Renal cortical epithelial cell (primary cell): ENCODE results near the gene SH2D4B. TPM values are rescaled to one million over a fixed set of nuclear protein-coding genes. Genes with fewer than 3 reads are reported as not detected.

Experiments used
- DNase-seq: peaks from one replicate; pipeline ENCODE4 v3.0.0-alpha.2; 2011; ENCODE audit warnings: low read depth
- total RNA-seq: library from RNA; depleted of rRNA; stranded (reverse); fragments of >200 nt; gene quantifications from 2 replicates; pipeline ENCODE4 v1.2.3, GENCODE V29; 2014

SH2D4B gene
- total RNA-seq, 1 donor from 2014 or later: under 0.01 TPM

DNA sequence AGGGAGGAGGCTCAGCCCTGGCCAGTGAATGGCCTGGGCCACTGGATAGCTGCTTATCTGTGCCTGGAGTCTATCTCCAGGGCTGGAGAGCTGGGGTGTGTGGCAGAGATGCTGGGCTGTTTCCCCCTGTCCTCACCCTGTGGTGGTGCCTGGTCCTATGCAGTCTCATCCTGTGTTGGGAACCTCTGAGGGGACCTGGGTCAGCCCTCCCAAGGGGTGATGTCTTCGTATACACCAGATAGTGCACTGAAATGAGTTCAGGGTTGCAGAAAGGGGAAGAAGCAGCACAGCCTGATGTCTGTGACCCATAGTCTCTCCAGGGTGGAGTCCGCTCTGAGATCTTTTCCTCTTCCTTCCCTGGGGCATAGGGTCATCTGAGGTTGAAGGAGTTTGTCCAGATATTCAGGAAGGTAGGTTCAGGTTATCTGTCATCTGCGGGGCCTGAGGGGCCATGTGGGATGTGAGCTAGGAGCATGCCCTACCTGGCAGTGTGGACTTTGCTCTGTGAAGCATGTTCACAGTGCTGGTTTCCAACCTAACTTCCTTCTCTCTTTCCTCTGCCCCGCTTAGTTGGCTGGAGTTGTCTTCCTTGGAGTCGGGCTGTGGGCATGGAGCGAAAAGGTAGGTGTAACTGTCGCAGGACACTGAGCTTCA, 33.4 kb upstream of the SH2D4B start:
- DNase-seq: no peak

DNA sequence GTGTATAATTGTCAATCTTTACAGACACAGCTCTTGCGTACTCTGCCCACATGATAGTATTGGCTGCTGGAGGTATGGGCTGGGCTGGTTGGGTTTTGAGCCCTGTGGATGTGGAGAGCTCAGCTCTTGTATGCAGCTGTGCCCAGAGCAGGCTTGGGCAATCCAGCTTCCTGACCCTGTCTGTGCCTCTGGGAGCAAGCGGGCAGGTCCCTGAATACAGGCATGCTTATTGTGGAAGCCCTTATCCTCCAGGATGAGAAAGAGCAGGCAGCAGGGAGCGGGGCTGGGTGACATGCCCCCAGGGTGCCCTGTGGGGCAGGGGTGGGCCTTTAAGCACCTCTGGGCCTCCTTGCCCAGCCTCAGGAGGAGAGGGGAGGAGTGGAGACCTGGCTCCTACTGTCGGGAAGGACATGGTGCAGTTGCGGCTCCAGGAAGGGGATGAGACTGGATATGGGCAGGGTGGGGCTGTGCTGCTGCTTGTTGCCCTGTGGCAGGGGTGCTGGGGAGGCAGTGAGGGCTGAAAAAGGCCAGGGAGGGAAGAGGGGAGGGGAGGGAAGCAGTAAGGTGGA, 32.7 kb upstream of the SH2D4B start:
- DNase-seq: no peak

DNA sequence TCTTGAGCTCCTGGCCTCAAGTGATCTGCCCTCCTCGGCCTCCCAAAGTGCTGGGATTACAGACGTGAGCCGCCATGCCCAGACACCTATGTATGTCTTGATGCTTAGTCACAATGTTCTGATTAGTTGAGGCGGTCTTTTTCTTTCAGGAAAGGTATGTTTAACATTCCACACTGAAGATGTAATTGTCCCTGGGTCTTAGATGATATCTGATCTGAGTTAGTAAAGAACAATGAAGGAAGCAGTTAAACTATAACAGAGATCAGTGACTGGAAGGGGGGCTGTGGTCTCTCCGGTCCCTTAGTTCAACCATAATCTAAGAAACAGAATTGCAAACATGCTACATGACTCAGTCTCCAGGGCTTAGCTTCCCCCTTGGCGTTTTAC, 31.5 kb upstream of the SH2D4B start:
- peak; percentile 96 for DNase-seq

DNA sequence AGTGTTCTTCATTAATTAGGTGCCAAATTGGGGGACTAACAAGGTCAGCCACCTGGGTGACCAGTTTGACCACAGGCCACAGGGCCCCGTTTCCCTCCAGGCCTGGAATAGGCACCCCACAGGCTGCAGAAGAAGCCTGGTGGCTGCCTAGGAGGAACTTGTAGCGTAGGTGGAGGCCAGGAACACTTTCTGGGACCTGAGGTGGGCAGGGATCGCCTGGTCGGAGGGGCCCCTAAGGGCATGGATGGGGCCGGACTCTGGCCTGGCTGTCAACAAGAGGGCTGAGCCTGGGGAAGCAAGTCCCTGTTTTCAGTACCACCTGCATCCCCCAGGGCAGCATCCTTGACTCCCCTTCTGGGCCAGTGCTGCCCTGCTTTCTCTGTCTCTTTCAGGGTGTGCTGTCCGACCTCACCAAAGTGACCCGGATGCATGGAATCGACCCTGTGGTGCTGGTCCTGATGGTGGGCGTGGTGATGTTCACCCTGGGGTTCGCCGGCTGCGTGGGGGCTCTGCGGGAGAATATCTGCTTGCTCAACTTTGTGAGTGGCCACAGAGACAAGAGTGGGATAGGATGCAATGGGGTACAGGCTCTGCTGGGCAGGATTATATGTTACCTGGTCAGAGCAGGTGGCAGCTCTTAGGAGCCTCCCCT, 30.7 kb upstream of the SH2D4B start:
- no peak for DNase-seq

DNA sequence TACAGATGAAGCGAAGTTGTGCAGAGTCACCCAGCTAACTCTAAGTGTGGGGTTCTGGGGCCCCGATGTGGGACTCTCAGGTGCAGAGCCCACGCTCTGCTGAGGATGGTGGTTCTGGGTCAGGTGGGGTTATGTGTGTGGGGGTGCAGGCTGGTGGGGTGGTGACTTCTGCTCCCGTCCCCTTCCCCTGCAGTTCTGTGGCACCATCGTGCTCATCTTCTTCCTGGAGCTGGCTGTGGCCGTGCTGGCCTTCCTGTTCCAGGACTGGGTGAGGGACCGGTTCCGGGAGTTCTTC, 28.6 kb upstream of the SH2D4B start:
- no peak for DNase-seq

DNA sequence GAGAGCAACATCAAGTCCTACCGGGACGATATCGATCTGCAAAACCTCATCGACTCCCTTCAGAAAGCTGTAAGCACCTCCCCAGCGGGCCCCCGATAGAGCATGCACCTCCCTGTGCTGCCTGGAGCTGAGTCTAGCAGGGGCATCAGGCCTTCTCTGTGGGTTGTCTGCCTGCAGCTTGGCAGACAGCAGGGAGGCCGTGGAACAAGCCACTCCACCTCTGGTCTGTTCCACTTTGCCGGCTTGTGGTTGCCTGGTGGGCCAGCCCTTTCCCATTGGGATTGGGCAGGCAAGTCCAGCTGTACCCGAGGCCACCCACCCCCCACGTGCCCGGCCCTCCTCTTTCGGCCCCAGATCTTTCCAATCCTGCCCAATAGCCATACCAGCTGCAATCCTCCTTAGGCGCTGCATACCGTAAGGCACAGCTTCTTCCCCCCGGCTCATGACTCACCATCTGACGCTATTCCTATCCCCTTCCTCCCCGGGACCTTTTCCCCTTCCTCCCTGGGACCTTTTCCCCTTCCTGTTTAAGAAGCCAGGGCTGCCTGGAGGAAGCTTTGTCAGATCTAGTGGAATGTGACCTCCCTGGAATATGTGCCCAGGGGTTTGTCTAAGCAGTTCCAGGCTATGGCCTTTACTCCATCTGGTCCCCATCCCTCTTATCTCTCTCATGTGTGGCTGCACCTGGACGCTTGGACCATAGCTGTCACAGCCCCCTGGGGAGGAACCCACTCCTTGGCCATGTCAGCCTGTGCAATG, 28.1 kb upstream of the SH2D4B start:
- peak; percentile 82 for DNase-seq

DNA sequence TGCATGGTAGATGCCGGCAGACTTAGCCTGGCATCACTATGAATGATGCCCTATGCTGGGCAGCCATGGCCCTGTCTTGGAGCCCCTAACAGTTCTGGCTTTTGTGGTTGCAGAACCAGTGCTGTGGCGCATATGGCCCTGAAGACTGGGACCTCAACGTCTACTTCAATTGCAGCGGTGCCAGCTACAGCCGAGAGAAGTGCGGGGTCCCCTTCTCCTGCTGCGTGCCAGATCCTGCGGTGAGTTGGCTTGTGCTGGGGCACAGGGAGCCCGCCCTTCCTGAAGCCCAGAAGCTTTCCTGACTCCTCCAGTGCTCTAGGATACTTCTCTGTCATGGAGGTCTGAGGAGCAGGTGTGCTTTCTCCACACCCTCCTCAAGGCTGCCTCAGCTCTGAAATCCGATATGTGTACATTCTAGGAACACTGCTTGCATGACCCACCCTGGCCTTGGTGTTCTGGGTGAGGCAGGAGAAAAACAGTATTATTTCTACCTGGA, 25.6 kb upstream of the SH2D4B start:
- DNase-seq: no peak

DNA sequence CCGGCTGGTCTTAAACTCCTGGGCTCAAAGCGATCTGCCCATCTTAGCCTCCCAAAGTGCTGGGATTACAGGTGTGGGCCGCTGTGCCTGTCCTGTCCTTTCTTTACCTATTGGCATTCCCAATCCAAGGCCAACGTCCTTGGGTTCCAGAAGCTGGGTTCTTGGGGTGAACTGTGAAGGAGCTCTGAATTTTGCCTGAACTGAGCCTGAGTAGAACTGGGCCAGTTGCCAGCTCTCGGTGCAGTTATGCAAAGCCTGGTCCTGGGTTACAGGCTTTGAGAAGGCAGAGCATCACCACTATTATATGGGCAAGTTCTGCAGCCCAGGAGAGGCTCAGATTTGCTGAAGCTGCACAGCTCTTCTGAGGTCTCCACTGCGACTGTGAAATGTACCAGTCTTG, 24.6 kb upstream of the SH2D4B start:
- no peak for DNase-seq

DNA sequence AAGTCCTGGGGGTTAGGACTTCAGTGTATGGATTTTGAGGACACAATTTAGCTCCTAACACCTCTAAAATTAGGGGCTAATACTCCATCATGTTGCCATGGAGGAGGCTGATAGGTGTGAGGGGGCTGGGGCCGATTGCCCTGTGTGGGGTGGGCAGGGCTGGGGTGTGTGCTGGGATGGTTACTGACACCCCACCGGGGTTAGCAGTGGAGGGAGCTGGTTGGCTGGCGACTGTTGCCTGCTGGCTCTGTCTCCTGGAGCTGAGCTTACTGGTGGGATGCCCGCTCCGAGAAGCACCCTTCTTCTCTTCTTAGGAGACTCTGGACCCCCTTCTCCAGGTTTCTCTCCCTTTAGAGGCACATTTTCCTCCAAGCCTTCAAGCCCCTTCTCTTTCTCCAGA, 22.2 kb upstream of the SH2D4B start:
- no peak for DNase-seq

DNA sequence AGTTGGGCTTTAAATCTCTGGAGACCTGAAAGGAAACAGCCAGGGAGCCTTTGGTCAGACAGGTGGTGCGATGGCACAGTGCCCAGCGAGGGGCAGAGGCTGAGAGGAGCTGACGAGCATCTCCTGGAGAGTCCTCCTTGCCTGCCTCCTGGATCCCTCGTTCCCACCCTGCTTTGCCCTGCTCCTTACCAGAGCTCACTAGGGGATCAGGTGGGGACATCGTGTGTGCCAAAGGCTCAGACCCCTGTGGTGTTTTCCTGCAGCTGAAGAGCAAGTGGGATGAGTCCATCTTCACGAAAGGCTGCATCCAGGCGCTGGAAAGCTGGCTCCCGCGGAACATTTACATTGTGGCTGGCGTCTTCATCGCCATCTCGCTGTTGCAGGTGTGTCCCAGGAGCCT, 21.8 kb upstream of the SH2D4B start:
- no peak for DNase-seq

DNA sequence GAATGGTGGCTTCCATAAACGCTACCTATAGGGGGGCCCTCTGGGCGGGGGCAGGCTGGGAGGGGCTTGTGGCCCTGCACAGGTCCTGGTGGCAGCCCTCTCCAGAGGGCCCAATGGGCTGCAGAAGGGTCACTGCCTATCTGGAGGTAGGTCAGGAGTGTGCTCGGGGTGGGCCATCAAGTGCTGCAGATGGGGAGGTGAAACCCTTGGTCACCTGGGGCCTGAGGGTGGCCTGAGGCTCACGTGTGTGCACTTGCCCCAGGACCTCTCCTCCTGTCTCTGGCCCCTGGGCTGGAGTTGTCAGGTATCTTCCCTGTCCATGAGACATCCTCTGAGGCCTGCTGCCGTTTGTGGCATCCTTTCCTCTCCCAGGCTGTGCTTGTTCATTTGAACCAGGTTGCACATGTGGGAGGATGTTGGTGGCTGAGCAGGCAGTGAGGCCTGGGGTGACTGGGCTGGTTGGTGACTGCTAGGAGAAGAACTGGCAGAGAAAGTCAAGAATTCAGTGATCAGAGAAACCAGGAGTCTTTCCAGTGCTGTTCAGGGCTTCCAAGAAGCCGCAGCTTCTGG, 21.1 kb upstream of the SH2D4B start:
- no peak for DNase-seq

DNA sequence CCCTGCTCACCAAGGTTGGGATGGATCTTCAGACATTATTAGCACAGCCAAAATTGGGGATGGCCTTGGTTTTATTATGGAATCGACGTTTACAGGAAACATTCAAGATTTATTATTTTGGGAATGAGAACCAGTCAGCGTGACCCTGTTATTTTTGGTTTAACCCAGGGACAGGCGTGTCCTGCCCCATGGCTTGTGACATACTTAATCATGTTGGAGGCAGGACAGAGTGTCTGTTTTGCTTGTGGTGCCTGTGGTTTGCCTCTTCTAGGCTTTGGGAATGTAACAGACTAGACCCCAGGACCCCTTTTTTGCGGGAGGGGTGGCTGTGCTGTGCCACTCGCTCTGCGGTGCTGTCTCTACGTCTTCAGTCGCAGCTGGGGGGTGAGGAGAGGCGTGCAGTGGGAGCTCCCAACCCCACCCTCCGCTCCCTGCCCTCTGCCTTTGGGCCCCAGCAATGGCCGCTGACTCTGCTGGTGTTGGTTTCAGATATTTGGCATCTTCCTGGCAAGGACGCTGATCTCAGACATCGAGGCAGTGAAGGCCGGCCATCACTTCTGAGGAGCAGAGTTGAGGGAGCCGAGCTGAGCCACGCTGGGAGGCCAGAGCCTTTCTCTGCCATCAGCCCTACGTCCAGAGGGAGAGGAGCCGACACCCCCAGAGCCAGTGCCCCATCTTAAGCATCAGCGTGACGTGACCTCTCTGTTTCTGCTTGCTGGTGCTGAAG, 20.1 kb upstream of the SH2D4B start:
- DNase-seq: no peak

DNA sequence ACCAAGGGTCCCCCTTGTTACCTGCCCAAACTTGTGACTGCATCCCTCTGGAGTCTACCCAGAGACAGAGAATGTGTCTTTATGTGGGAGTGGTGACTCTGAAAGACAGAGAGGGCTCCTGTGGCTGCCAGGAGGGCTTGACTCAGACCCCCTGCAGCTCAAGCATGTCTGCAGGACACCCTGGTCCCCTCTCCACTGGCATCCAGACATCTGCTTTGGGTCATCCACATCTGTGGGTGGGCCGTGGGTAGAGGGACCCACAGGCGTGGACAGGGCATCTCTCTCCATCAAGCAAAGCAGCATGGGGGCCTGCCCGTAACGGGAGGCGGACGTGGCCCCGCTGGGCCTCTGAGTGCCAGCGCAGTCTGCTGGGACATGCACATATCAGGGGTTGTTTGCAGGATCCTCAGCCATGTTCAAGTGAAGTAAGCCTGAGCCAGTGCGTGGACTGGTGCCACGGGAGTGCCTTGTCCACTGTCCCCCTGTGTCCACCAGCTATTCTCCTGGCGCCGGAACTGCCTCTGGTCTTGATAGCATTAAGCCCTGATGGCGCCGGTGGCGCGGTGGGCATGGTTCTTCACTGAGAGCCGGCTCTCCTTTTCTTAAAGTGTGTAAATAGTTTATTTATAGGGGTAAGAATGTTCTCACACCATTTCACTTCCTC, 19.4 kb upstream of the SH2D4B start:
- DNase-seq: no peak

DNA sequence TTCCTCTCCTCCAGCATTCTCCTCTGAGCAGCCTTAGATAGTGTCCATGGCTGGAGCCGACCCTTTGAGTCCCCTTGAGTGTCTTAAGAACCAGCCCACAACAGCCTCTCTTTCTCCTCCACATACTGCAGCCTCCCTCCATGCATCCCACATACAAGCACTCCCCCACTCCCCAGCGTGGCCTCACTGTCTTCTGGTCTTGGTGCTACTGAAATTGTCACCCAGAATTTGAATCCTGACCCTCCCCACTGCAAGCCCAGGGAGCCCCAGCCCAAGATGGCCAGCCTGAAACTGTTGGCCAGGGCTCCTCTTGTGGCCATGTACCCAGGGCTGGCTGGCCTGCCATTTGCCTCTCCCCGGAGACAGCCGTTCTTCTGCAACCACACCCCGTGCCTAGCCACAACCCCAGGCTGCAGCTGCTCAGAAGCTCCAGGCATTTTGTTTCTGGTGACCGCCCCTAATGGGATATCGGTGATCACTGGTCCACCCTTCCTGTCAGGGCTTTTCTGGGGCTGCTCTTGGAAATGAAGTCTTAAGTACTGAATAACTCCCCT, 18.8 kb upstream of the SH2D4B start:
- DNase-seq: no peak

DNA sequence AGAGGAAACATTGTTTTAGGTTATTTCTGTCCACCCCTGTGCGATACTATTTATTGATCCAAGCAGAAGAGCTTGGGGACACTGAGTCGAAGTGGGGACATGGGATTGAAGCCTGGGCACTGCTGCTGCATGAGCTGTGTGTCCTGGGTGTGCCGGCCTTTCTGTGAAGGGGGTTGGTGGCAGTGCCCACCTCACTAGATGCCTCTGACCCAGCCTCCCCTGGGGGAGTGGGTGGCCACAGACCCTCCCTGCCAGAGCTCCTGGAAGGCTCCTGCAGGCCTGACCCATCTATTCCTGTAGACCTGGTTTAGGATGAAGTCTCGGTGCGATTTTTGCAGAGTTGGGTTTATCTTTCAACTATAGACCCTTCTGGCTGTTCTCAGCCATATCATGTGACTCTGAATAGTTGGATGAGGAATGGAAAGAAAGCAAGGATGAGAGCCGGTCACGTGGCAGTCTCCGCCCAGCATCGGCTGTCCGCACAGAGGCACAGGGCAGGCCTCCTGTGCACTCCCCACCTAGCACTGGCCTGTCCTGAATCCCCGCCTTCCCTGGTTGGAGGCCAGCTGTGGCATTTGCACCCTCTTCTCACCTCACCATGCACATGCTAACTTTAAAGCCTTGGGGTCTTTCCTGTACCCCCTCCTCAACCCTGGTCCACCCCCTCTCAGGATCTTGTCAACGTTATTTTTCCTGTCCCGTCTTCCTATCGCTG, 17.6 kb upstream of the SH2D4B start:
- DNase-seq: no peak

DNA sequence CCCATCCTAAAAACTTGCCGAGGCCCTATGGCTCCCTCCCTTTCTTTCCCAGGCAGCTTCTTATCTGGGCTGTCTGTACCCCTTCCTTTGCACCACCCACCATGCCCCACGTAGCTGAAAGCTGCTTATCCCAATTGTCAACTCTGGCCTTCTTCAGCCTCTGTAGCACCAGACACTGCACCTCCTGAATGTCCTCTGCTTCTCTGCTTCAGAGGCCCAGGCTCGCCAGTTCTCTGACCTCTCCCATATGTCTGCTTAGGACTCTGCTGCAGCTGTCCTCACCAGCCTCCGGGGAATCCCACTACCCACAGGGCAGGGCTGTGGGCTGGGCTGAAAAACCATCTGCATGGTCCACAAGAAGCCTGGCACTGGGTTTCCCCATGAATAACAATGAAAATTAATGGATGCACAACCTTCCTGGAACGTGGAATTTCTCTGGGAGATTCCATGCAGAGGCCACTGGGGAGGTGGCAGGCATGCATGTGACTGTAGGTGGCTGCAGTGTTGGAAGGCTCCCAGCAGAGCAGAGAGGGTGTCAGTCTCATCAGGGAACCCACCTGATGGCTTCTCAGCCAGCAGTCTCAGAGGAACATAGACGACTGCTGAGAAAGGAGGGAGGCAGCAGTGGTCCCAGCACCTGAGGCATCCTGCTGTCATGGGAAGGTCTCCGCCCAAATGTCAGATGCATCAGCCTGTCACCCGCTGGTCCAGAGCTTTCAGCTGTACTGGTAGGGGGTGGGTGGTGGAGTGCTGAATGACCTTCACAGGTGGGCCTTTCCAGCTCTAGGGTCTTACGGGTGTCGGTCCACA, 16.8 kb upstream of the SH2D4B start:
- no peak for DNase-seq

DNA sequence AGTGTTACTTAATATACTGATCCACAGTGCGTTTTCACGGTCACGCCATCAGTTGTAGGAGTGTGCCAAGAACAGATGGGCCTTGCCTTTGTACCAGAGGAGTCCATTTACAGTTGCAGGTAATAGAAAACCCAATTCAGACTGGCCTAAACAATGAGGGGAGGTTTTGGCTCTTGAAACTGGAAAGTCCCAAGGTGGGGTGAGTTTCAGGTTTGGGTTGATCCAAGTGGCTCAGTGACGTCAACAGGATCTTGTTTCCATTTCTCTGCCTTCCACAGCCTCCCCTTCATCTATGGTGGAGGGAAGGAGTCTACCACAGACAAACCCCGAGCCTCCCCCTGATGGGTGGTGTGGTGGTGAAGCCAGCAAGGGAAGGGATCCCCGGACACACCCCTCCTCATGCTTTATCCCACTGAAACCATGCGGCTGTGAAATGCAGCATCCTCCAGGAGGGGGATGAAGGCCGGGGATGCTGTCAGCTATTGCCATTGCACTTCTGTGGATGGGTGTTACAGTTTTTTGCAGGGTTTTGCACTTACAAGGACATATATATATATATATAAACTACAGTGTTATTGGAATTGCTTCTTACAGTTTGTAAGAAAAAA, 14.8 kb upstream of the SH2D4B start:
- no peak for DNase-seq

DNA sequence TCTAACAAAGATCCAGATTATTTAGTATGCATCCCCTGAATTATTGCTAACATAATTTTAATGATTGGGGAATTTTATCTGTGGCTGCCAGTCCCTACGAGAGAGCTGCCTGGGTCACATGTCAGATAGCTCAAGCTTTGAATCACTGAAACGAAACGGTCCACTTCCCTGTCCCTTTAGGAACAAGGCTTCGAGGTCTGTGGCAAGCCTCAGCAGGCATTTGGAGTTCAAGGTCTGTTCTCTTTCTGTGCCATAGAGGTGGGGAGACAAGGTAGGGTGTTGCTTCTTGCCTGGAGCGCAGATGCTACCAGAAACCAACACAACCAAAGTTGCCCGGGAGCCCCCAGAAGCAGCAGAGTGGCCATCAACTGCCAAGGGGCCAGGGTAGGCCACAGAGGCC, 13.9 kb upstream of the SH2D4B start:
- no peak for DNase-seq
